ENCODE results near the gene PUS7L.
"Not testable (repeated sequence)": the region's sequence is repeated elsewhere in the genome, so short reads cannot be mapped to it uniquely, and the experiment has no call there.

PUS7L gene

DNA sequence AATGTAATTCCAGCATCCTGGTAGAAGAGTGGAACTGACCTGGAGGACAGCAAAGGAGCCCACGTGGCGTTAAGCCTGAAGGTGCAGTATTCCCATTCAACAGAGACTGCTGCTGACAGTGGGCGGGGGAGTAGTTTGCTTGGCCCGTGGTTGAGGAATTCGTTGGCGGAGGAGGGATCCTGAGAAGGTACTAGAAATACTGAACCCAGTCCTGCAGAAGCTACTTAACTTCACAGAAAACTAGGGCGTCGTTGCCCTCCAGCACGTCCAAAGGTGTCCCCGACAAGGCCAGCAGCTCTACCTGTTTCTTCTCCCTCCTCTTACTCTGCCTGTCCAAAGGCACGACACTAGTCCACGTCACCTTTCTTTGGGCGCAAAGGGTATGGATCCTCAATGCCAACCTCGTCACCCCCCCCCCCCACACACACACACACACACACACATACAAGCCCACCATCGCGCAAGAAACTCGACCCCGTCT, 303 bp downstream of the PUS7L start:
- peaks cover 2% of the 10 kb centered on the region; the same call in 1 of the 2 replicates for H3K9me3 ChIP-seq (ENCODE audit: control insufficient read depth, insufficient read depth, low read length)
- peaks cover 63% of the 10 kb centered on the region for H3K4me1 ChIP-seq (ENCODE audit: control insufficient read depth, low read length)
- H4K20me1 ChIP-seq (ENCODE audit: control insufficient read depth, insufficient read depth, low read depth, low read length): no peaks in the 10 kb centered on the region
- H3K4me2 ChIP-seq (ENCODE audit: low read length): peak overlapping the region; percentile 86
- no peaks in the 10 kb centered on the region for H3K9me2 ChIP-seq (replicated peaks; ENCODE audit: control insufficient read depth, low read length)
- no peaks in the 10 kb centered on the region for H3F3A ChIP-seq (ENCODE audit: control insufficient read depth, insufficient read depth)
- no peaks in the 10 kb centered on the region for H3K27me3 ChIP-seq (ENCODE audit: control insufficient read depth, low read length)
- peaks cover 37% of the 10 kb centered on the region for H3K36me3 ChIP-seq (ENCODE audit: control insufficient read depth, low read length)
- peak overlapping the region; percentile 16; the same call in 1 of the 2 replicates for H3K27ac ChIP-seq (ENCODE audit: low read depth, low read length)
- H3K79me2 ChIP-seq (ENCODE audit: control insufficient read depth, low read length): peaks cover 89% of the 10 kb centered on the region
- no peak for TF ChIP-seq EZH2phosphoT487 (IDR thresholded peaks at IDR 0.05; ENCODE audit: borderline replicate concordance, low read length)
- TF ChIP-seq, protein P1, sequence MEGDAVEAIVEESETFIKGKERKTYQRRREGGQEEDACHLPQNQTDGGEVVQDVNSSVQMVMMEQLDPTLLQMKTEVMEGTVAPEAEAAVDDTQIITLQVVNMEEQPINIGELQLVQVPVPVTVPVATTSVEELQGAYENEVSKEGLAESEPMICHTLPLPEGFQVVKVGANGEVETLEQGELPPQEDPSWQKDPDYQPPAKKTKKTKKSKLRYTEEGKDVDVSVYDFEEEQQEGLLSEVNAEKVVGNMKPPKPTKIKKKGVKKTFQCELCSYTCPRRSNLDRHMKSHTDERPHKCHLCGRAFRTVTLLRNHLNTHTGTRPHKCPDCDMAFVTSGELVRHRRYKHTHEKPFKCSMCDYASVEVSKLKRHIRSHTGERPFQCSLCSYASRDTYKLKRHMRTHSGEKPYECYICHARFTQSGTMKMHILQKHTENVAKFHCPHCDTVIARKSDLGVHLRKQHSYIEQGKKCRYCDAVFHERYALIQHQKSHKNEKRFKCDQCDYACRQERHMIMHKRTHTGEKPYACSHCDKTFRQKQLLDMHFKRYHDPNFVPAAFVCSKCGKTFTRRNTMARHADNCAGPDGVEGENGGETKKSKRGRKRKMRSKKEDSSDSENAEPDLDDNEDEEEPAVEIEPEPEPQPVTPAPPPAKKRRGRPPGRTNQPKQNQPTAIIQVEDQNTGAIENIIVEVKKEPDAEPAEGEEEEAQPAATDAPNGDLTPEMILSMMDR (IDR thresholded peaks at IDR 0.05; ENCODE audit: low read depth, low read length, poor library complexity, severe bottlenecking): no peak
- H3K4me3 ChIP-seq (ENCODE audit: low read length): peak overlapping the region; percentile 86

DNA sequence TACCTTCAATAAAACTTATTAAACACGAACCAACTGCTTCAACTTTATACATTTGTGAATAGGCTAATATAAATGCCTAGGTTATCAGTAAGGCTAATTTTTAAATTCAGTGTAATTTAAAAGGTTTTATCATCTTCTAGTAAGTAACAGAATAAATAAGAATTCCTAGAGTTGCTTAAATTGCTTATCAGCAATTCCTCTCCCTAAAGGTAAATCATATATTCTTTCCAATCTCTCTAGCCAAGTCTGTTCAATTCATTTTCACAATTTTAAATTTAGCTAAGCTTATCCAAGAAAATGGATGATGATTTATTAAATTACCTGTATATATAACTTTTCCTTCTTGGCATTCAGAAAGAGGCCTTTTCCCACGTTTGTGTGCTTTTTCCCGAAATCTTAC, 4.6 kb downstream of the PUS7L start:
- Histone ChIP-seq H3K4me2 (ENCODE audit: low read length) (peak overlapping the region; percentile 40), H4K20me1 (ENCODE audit: control insufficient read depth, insufficient read depth, low read depth, low read length) (no peaks in the 10 kb centered on the region), H3K27ac (ENCODE audit: low read depth, low read length) (no peak overlapping the region), H3K4me3 (ENCODE audit: low read length) (peak overlapping the region; percentile 28; the same call in 1 of the 2 replicates), H3K9me3 (ENCODE audit: control insufficient read depth, insufficient read depth, low read length) (peaks cover 7% of the 10 kb centered on the region; the same call in 1 of the 2 replicates), H3K79me2 (ENCODE audit: control insufficient read depth, low read length) (peaks cover 76% of the 10 kb centered on the region), H3K4me1 (ENCODE audit: control insufficient read depth, low read length) (peaks cover 44% of the 10 kb centered on the region), H3K9me2 (replicated peaks; ENCODE audit: control insufficient read depth, low read length) (no peaks in the 10 kb centered on the region), H3K27me3 (ENCODE audit: control insufficient read depth, low read length) (no peaks in the 10 kb centered on the region), H3K36me3 (ENCODE audit: control insufficient read depth, low read length) (peaks cover 37% of the 10 kb centered on the region), H3F3A (ENCODE audit: control insufficient read depth, insufficient read depth) (no peaks in the 10 kb centered on the region)
- TF ChIP-seq, protein P1 (IDR thresholded peaks at IDR 0.05; ENCODE audit: low read depth, low read length, poor library complexity, severe bottlenecking): no peak
- TF ChIP-seq EZH2phosphoT487 (IDR thresholded peaks at IDR 0.05; ENCODE audit: borderline replicate concordance, low read length): no peak

DNA sequence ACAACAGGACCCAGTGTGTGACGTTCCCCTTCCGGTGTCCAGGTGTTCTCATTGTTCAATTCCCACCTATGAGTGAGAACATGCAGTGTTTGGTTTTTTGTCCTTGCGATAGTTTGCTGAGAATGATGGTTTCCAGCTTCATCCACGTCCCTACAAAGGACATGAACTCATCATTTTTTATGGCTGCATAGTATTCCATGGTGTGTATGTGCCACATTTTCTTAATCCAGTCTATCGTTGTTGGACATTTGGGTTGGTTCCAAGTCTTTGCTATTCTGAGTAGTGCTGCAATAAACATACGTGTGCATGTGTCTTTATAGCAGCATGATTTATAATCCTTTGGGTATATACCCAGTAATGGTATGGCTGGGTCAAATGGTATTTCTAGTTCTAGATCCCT, 7.2 kb downstream of the PUS7L start:
- not testable (repeated sequence) for H3F3A ChIP-seq (ENCODE audit: control insufficient read depth, insufficient read depth); H3K27me3 ChIP-seq (ENCODE audit: control insufficient read depth, low read length); H3K4me3 ChIP-seq (ENCODE audit: low read length); H4K20me1 ChIP-seq (ENCODE audit: control insufficient read depth, insufficient read depth, low read depth, low read length); H3K27ac ChIP-seq (ENCODE audit: low read depth, low read length); H3K9me2 ChIP-seq (replicated peaks; ENCODE audit: control insufficient read depth, low read length); H3K4me2 ChIP-seq (ENCODE audit: low read length); H3K9me3 ChIP-seq (ENCODE audit: control insufficient read depth, insufficient read depth, low read length)
- H3K36me3 ChIP-seq (ENCODE audit: control insufficient read depth, low read length): peaks cover 36% of the 10 kb centered on the region
- peaks cover 29% of the 10 kb centered on the region for H3K4me1 ChIP-seq (ENCODE audit: control insufficient read depth, low read length)
- peaks cover 53% of the 10 kb centered on the region for H3K79me2 ChIP-seq (ENCODE audit: control insufficient read depth, low read length)

DNA sequence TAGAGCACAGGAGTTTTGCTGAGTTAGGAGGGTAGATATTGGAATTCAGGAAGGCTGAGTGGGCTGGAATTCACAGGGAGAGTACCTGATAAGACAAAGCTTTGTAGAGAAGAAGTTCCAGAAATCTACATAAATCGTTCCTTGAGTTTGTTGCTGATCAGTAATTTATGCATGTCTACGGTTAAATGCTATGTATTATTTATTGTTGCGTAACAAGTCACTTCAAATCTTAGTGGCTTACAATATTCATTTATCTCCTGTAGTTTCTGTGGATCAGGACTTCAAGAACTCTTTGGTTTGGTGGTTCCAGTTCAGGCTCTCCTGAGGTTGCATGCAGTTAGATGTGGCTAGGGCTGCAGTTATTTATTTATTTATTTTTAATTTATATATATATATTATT, 7.8 kb downstream of the PUS7L start:
- no peak overlapping the region for H3K27ac ChIP-seq (ENCODE audit: low read depth, low read length)
- peaks cover 37% of the 10 kb centered on the region for H3K36me3 ChIP-seq (ENCODE audit: control insufficient read depth, low read length)
- H3K9me2 ChIP-seq (replicated peaks; ENCODE audit: control insufficient read depth, low read length): no peaks in the 10 kb centered on the region
- no peaks in the 10 kb centered on the region for H3K27me3 ChIP-seq (ENCODE audit: control insufficient read depth, low read length)
- H3K79me2 ChIP-seq (ENCODE audit: control insufficient read depth, low read length): peaks cover 47% of the 10 kb centered on the region
- no peak overlapping the region for H3K4me3 ChIP-seq (ENCODE audit: low read length)
- no peak overlapping the region for H3K4me2 ChIP-seq (ENCODE audit: low read length)
- no peaks in the 10 kb centered on the region for H4K20me1 ChIP-seq (ENCODE audit: control insufficient read depth, insufficient read depth, low read depth, low read length)
- no peaks in the 10 kb centered on the region for H3F3A ChIP-seq (ENCODE audit: control insufficient read depth, insufficient read depth)
- H3K4me1 ChIP-seq (ENCODE audit: control insufficient read depth, low read length): peaks cover 25% of the 10 kb centered on the region
- peaks cover 7% of the 10 kb centered on the region; the same call in 1 of the 2 replicates for H3K9me3 ChIP-seq (ENCODE audit: control insufficient read depth, insufficient read depth, low read length)
- TF ChIP-seq, protein P1 (IDR thresholded peaks at IDR 0.05; ENCODE audit: low read depth, low read length, poor library complexity, severe bottlenecking): no peak
- no peak for TF ChIP-seq EZH2phosphoT487 (IDR thresholded peaks at IDR 0.05; ENCODE audit: borderline replicate concordance, low read length)
